Measurements from ENCODE around the gene AASDH.

The AASDH gene

DNA sequence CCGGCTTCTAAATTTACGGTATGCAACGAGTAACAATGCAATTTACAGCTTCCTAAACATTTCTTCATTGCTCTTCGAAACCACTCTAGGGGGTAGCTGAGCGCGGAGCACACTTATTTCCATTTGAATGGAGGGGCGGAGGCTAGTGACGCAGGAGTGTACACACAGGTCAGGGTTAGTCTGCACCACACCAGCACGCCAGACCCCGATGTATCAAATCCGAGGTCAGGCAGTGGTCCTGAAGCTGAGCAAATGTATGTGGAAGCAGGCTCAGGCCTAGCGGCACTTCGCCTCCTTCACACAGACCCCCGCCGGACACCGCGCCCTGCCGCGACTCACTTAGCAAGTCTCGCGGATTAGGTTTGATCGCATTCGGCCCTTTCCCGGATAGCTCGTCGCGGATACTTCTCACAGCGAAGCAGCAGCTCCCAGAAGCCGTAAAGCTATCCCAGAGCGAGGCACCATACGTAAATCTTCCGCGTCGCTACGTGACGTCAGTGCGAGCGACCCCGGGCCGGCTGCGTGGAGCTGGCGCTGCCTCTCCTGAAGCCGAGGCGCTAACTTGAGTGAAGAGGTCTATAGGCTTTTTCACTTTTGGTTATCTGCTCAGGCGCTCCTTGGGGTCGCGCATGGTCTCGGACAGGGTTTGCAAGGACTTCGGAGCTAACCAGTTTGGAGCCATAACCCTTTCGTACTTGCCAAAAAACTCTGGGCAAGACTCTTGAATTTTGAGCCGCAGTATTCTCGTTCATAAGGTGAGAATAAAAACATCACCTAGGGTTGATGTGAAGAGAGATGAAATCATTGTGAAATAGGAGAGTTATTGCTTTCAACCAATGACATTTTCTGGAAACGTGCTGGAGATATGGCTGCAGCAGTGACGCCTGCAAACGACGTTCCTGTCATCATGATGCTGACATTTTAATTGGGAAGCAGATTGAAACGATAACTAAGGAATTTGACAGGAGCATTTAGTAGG, at the start of gene AASDH:
AASDH (minus strand) TSS at position 469 of the 979 bp plus-strand sequence. CDS start 3,192 bp downstream, outside the sequence.
- no peaks in the 10 kb centered on the region for H3K27me3 ChIP-seq (replicated peaks; ENCODE audit: insufficient read depth, low read length)
- H3K4me3 ChIP-seq (ENCODE audit: low read length): peak within 1 kb of the TSS; percentile 74
- H3K4me1 ChIP-seq (ENCODE audit: low read length): peaks cover 11% of the 10 kb centered on the region
- H3K9me2 ChIP-seq (replicated peaks; ENCODE audit: insufficient read depth, low read length): no peaks in the 10 kb centered on the region
- H3F3A ChIP-seq (ENCODE audit: insufficient read depth, low read length): peaks cover 23% of the 10 kb centered on the region
- H3K27ac ChIP-seq (ENCODE audit: low read length): peak within 1 kb of the TSS; percentile 95
- no peaks in the 10 kb centered on the region for H4K20me1 ChIP-seq (ENCODE audit: insufficient read depth, low read length)
- H3K4me2 ChIP-seq (ENCODE audit: low read depth, low read length): peak within 1 kb of the TSS; percentile 94
- no peaks in the 10 kb centered on the region for H3K36me3 ChIP-seq (replicated peaks; ENCODE audit: insufficient read depth, low read length)
- peak; percentile 96 for DNase-seq
- TF ChIP-seq EZH2phosphoT487 (IDR thresholded peaks at IDR 0.05; ENCODE audit: low read length) (no peak), EZH2 (optimal IDR thresholded peaks at IDR 0.05; ENCODE audit: low read depth, low read length) (no peak)
- TF ChIP-seq, protein P1, sequence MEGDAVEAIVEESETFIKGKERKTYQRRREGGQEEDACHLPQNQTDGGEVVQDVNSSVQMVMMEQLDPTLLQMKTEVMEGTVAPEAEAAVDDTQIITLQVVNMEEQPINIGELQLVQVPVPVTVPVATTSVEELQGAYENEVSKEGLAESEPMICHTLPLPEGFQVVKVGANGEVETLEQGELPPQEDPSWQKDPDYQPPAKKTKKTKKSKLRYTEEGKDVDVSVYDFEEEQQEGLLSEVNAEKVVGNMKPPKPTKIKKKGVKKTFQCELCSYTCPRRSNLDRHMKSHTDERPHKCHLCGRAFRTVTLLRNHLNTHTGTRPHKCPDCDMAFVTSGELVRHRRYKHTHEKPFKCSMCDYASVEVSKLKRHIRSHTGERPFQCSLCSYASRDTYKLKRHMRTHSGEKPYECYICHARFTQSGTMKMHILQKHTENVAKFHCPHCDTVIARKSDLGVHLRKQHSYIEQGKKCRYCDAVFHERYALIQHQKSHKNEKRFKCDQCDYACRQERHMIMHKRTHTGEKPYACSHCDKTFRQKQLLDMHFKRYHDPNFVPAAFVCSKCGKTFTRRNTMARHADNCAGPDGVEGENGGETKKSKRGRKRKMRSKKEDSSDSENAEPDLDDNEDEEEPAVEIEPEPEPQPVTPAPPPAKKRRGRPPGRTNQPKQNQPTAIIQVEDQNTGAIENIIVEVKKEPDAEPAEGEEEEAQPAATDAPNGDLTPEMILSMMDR (IDR thresholded peaks at IDR 0.05; ENCODE audit: low read length): no peak
- H2AFZ ChIP-seq (ENCODE audit: low read length): peak within 1 kb of the TSS; percentile 50
- peaks cover 14% of the 10 kb centered on the region for H3K79me2 ChIP-seq (ENCODE audit: low read length)
- H3K9ac ChIP-seq (ENCODE audit: low read length): peak within 1 kb of the TSS; percentile 78
- no peaks in the 10 kb centered on the region for H3K9me3 ChIP-seq (replicated peaks; ENCODE audit: insufficient read depth, low read length)

GRCh38 chr4:56435140-56435926, 48.0 kb upstream of the AASDH start, which contains the start of gene PPAT:
Gene PPAT, minus strand, starts transcription at chr4:56435615. Its CDS starts 138 bp downstream, at chr4:56435477.
- DNase-seq: peak; percentile 98
- H3K4me1 ChIP-seq (ENCODE audit: low read length): peaks cover 7% of the 10 kb centered on the region; the same call in 1 of the 2 replicates
- H3K4me3 ChIP-seq (ENCODE audit: low read length): peak within 1 kb of the TSS; percentile 78
- peaks cover 23% of the 10 kb centered on the region for H3F3A ChIP-seq (ENCODE audit: insufficient read depth, low read length)
- H3K27me3 ChIP-seq (replicated peaks; ENCODE audit: insufficient read depth, low read length): no peaks in the 10 kb centered on the region
- no peaks in the 10 kb centered on the region for H3K9me3 ChIP-seq (replicated peaks; ENCODE audit: insufficient read depth, low read length)
- 0 out of 2 replicates have a peak, but pooled peaks cover 4% of the 10 kb centered on the region for H3K36me3 ChIP-seq (replicated peaks; ENCODE audit: insufficient read depth, low read length)
- H3K9me2 ChIP-seq (replicated peaks; ENCODE audit: insufficient read depth, low read length): no peaks in the 10 kb centered on the region
- H3K9ac ChIP-seq (ENCODE audit: low read length): peak within 1 kb of the TSS; percentile 86
- peak within 1 kb of the TSS; percentile 86 for H3K4me2 ChIP-seq (ENCODE audit: low read depth, low read length)
- peaks cover 90% of the 10 kb centered on the region for H3K79me2 ChIP-seq (ENCODE audit: low read length)
- peaks cover 32% of the 10 kb centered on the region for H4K20me1 ChIP-seq (ENCODE audit: insufficient read depth, low read length)
- peak within 1 kb of the TSS; percentile 77 for H3K27ac ChIP-seq (ENCODE audit: low read length)
- peak within 1 kb of the TSS; percentile 71 for H2AFZ ChIP-seq (ENCODE audit: low read length)
- TF ChIP-seq EZH2phosphoT487 (IDR thresholded peaks at IDR 0.05; ENCODE audit: low read length): no peak
- TF ChIP-seq, protein P1 (IDR thresholded peaks at IDR 0.05; ENCODE audit: low read length): no peak
- TF ChIP-seq EZH2 (optimal IDR thresholded peaks at IDR 0.05; ENCODE audit: low read depth, low read length): no peak

DNA sequence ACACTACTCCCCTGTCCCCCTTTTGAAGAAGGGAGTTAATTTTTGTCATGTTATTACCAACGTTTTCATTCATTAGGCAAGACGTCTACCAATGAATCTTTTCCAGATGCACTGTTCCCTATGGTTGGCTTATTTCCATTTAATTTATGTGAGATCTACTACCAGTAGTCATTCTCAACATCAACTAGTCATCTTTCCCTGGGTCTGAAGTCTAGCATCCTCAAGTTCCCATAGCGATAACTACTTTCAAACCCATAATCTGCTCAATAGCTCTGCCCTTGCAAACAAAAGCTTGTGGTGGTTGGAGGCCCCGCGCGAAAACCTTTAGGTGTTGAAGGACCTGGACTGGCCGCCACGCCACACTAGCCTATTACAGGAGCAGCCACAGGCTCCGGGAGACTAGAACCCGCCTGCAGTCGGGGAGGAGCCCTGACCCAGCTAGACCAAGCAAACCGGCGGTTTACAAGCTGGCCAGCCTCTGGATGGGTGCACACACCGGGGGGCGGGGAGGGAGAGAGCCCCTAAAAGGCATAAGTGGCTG, 47.4 kb upstream of the AASDH start:
- DNase-seq: peak; percentile 77
- no peaks in the 10 kb centered on the region for H3K9me3 ChIP-seq (replicated peaks; ENCODE audit: insufficient read depth, low read length)
- peaks cover 30% of the 10 kb centered on the region for H4K20me1 ChIP-seq (ENCODE audit: insufficient read depth, low read length)
- TF ChIP-seq, protein P1 (IDR thresholded peaks at IDR 0.05; ENCODE audit: low read length): no peak
- TF ChIP-seq EZH2 (optimal IDR thresholded peaks at IDR 0.05; ENCODE audit: low read depth, low read length): no peak
- no peak for TF ChIP-seq EZH2phosphoT487 (IDR thresholded peaks at IDR 0.05; ENCODE audit: low read length)
- H3K4me1 ChIP-seq (ENCODE audit: low read length): 0 out of 2 replicates have a peak, but pooled peaks cover 2% of the 10 kb centered on the region
- peaks cover 90% of the 10 kb centered on the region for H3K79me2 ChIP-seq (ENCODE audit: low read length)
- H3K9me2 ChIP-seq (replicated peaks; ENCODE audit: insufficient read depth, low read length): no peaks in the 10 kb centered on the region
- H3K27ac ChIP-seq (ENCODE audit: low read length): peak overlapping the region; percentile 77; the same call in 1 of the 2 replicates
- H3K27me3 ChIP-seq (replicated peaks; ENCODE audit: insufficient read depth, low read length): no peaks in the 10 kb centered on the region
- peaks cover 23% of the 10 kb centered on the region for H3F3A ChIP-seq (ENCODE audit: insufficient read depth, low read length)
- peak overlapping the region; percentile 86 for H3K9ac ChIP-seq (ENCODE audit: low read length)
- H3K4me3 ChIP-seq (ENCODE audit: low read length): peak overlapping the region; percentile 78
- H2AFZ ChIP-seq (ENCODE audit: low read length): peak overlapping the region; percentile 71
- H3K36me3 ChIP-seq (replicated peaks; ENCODE audit: insufficient read depth, low read length): 0 out of 2 replicates have a peak, but pooled peaks cover 4% of the 10 kb centered on the region
- H3K4me2 ChIP-seq (ENCODE audit: low read depth, low read length): peak overlapping the region; percentile 86

Data from MM.1S (cell line).